SH-SY5Y (cell line): ENCODE data around the gene GOLGA3.

ENCODE experiments used
- GATA2 ChIP-seq: IDR thresholded peaks from 2 replicates; pipeline ENCODE4 v1.6.1; 2011; ENCODE audit warnings: mild to moderate bottlenecking, low read depth, low read length
- GATA3 ChIP-seq: IDR thresholded peaks from 2 replicates; pipeline ENCODE4 v1.6.1; 2011; ENCODE audit warnings: low read depth, mild to moderate bottlenecking, low read length, moderate library complexity

DNA sequence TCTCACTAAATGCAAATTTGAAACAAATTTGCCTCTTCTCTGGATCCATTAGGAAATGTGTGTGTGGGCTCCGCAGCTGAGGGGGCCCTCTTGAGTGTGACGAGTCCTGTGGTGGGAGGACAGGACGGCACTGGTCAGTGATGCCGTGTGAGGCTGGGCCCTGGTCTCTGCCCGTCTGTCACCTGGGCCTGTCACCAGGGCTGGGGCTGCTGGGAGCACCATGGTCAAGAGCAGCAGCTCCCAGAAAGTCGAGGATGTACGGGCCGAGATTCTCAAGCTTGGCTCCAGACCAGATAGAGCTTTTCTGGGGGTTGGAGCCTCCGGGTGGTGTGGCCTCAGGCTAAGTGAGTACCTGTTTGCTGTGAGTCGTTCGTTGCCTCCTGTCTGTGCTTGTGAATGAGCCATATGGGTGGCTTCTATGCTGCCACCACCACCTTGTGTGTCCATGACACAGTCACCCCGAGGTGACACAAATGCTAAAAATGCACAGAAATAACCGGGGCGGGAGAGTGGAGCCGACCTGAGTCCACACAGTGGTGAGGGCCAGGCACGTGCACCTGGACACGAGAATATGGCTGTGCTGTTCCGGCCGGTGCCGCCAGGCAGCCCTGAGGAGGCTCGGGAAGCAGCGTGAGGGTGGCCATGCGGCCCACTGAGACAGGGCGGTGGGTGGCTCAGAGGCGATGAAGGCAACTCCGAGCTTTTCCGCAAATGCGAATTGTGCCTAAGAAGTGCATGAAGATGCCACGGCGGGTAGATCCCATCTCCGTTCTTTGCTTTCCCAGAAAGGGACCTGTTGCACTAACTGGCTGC, 109.3 kb downstream of the GOLGA3 start:
- TF ChIP-seq GATA3 (no peak), GATA2 (no peak)
